Hematopoietic multipotent progenitor cell treated with erythropoietin and hydrocortisone succinate and interleukin-3 and kit ligand, for 17 days (in vitro differentiated cells): Measurements from ENCODE around the gene PLCG2.
A peak's percentile ranks its signal among the peaks of the same experiment; 100 is the strongest.
"Not testable (repeated sequence)": the region's sequence is repeated elsewhere in the genome, so short reads cannot be mapped to it uniquely, and the experiment has no call there.

Experiments used
- DNase-seq: peaks from one replicate; pipeline ENCODE4 v3.0.0-alpha.2; 2015; ENCODE audit warnings: low spot score

Gene PLCG2

GRCh38 chr16:81778861-81779535, at the start of gene PLCG2:
TSS of gene PLCG2 (plus strand) at chr16:81779291. CDS start at chr16:81785990, 6,699 bp downstream.
- DNase-seq = peak; percentile 42

GRCh38 chr16:81729451-81729850, 49.6 kb upstream of the PLCG2 start:
- no peak for DNase-seq

GRCh38 chr16:81730090-81731051, 48.7 kb upstream of the PLCG2 start:
- peak; percentile 31 for DNase-seq

- no peak for DNase-seq
These were observed 47.4 kb upstream of the PLCG2 start for GRCh38 chr16:81731649-81732048.

GRCh38 chr16:81732699-81733098, 46.4 kb upstream of the PLCG2 start:
- DNase-seq = no peak

GRCh38 chr16:81733295-81733694, 45.8 kb upstream of the PLCG2 start:
- no peak for DNase-seq

- no peak for DNase-seq
These were observed 44.3 kb upstream of the PLCG2 start for GRCh38 chr16:81734632-81735434.

GRCh38 chr16:81737885-81738536, 41.1 kb upstream of the PLCG2 start:
- peak; percentile 77 for DNase-seq

GRCh38 chr16:81738783-81739496, 40.2 kb upstream of the PLCG2 start:
- DNase-seq = no peak

- no peak for DNase-seq
These were observed 39.6 kb upstream of the PLCG2 start for GRCh38 chr16:81739503-81739902.

- no peak for DNase-seq
These were observed 38.9 kb upstream of the PLCG2 start for GRCh38 chr16:81740169-81740568.

- not testable (repeated sequence) for DNase-seq
These were observed 37.7 kb upstream of the PLCG2 start for GRCh38 chr16:81741430-81741770.

GRCh38 chr16:81744385-81744784, 34.7 kb upstream of the PLCG2 start:
- no peak for DNase-seq

GRCh38 chr16:81744911-81745310, 34.2 kb upstream of the PLCG2 start:
- DNase-seq = no peak

- DNase-seq = peak; percentile 60
These were observed 33.2 kb upstream of the PLCG2 start for GRCh38 chr16:81745704-81746558.

- DNase-seq = no peak
These were observed 32.5 kb upstream of the PLCG2 start for GRCh38 chr16:81746566-81746965.

- DNase-seq = no peak
These were observed 30.5 kb upstream of the PLCG2 start for GRCh38 chr16:81748476-81749198.

GRCh38 chr16:81752225-81752875, 26.7 kb upstream of the PLCG2 start:
- DNase-seq = no peak

GRCh38 chr16:81752876-81753227, 26.2 kb upstream of the PLCG2 start:
- no peak for DNase-seq
